Psoas muscle (tissue), 8 donors: ENCODE results near the gene PIGL. TPM values are rescaled to one million over a fixed set of nuclear protein-coding genes. Genes with fewer than 3 reads are reported as not detected.

Experiments used
- ATAC-seq, 4 donors: fragments of 200-7000 bp; cut with Tn5 transposase; one replicate each; pipeline ENCODE4 v1.9.1; 2020; ENCODE audit warnings: moderate library complexity in 3 of 4, mild to moderate bottlenecking in 2 of 4
- DNase-seq, 2 donors: peaks; one replicate each; pipeline ENCODE4 v3.0.0-alpha.2; 2020
- H3K27ac ChIP-seq: fragments of 200-600 bp; one replicate; pipeline ENCODE4 v1.8.0; 2022
- H3K27me3 ChIP-seq, 3 donors: fragments of 200-600 bp in 1 of 3; one replicate each; pipeline versions ENCODE4 v1.6.1 to v1.8.0; 2013 to 2022; ENCODE audit warnings: low read length in 2 of 3, mild to moderate bottlenecking in 2 of 3, moderate library complexity in 1 of 3; ENCODE audit not compliant: insufficient read depth in 3 of 3
- H3K36me3 ChIP-seq, 2 donors: fragments of 200-600 bp in 1 of 2; one replicate each; pipeline versions ENCODE4 v1.6.1 to v1.8.0; 2013 to 2022; ENCODE audit warnings: low read depth in 1 of 2, mild to moderate bottlenecking in 1 of 2, moderate library complexity in 1 of 2; ENCODE audit not compliant: insufficient read depth in 1 of 2
- H3K4me1 ChIP-seq: fragments of 200-600 bp; one replicate; pipeline ENCODE4 v1.8.0; 2022
- H3K4me3 ChIP-seq: fragments of 200-600 bp; one replicate; pipeline ENCODE4 v1.8.0; 2022; ENCODE audit warnings: mild to moderate bottlenecking
- H3K9me3 ChIP-seq: fragments of 200-600 bp; one replicate; pipeline ENCODE4 v1.8.0; 2022
- WGBS, 3 donors: extraction: QIAGEN DNeasy Blood & Tissue Kit; methylation state at CpG; one replicate each; pipeline versions ENCODE4 v1.1.6 to v1.1.7; 2013; 5-methylcytosine and 5-hydroxymethylcytosine counted together
- intact Hi-C, 2 donors: fragments of 100-400 bp; cut with DNase I; formaldehyde crosslinking; loops; one replicate each; pipeline versions ENCODE4 v1.11.0 to v1.14.2; 2022
- polyA plus RNA-seq, 3 donors: library from polyadenylated mRNA; stranded (reverse); fragments of 200-250 nt; gene quantifications; one replicate each; pipeline ENCODE4 v1.2.3, GENCODE V29; 2013
- total RNA-seq, 4 donors: library from RNA; stranded (reverse); fragmentation: NEBNext Ultra II Directional in 2 of 4; extraction: Animal tissue kit (Norgen Biotek cat#: 25700) in 2 of 4; gene quantifications; one replicate each; pipeline versions ENCODE4 v1.2.1 to v1.2.4, GENCODE V29; 2021 to 2023
- TF ChIP-seq, protein P1 (sequence below): fragments of 200-600 bp; IDR thresholded peaks from one replicate; pipeline ENCODE4 v1.8.0; 2022; ENCODE audit warnings: antibody characterized with exemption
- donor health status: healthy with polysubstance abuse.
- donor health status: DM: no; HTN: no; CAD: no; lungs with moderate emphysema.
- donor health status: Bipolar disorder and iron deficiency.
- donor health status: healthy.
- donor health status: DM: yes; HTN: yes; CAD: no.
- donor health status: DM: no; HTN: no; CAD: no.
- donor health status: DM: no; HTN: no; CAD: no.
- donor health status: DM: yes; HTN: yes; CAD: no.

Gene PIGL
- total and polyA plus RNA-seq, 7 donors = 3.8 to 13.2 (median 8.3) TPM

DNA sequence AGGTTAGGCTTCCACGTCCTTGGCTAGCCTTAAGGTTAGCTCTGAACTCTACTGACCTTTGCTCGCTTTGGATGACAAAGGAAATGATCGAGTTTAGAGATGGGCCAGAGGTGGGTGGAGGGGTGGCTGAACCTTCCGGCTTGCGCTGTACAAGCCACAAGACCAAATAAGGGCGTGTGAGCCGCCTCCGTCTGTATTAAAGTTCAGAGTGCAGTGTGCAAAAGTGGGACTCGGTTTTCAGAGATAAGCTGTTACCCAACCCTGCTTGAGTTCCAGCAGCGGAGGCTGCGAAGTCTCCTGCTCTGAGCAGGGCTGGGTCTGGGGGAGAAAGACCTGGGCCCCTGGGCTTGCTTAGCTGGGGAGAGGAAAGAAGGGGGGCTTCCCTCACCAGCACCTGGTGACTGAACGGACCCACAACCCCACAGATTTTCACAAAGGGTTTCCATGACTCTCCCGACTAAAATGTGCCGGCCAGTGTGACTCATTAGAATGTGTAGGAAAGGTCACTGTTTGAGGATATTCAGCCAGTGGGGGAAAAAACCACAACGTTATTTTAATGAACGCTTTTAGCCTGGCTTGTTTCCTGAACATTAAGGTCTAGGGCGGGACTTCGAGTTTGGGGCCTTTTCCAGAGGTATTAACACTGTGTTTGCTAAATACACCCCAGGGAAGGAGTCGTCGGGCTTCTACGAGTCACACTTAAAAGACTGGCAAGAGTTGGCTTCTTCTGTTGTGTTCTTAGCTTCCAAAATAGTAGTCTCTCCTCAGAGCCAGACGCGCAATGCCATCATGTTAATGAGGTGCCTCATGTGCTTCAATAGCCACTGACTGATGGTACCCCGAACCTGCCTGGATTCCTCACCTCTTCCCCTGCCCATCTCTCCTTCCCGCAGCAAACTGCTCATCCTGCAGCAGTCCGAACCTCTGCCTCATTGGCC is 69.3 kb downstream of the PIGL start:
- H3K9me3 ChIP-seq = no peaks in the 10 kb centered on the region
- peaks cover 20% of the 10 kb centered on the region for H3K4me1 ChIP-seq
- no peaks in the 10 kb centered on the region for H3K27me3 ChIP-seq
- H3K36me3 ChIP-seq = no peaks in the 10 kb centered on the region
- DNase-seq (peak; percentile 78 to 84), ATAC-seq (peak; percentile 77 to 91 (median 86))
- H3K27ac ChIP-seq = peak overlapping the region; percentile 83
- TF ChIP-seq, protein P1, sequence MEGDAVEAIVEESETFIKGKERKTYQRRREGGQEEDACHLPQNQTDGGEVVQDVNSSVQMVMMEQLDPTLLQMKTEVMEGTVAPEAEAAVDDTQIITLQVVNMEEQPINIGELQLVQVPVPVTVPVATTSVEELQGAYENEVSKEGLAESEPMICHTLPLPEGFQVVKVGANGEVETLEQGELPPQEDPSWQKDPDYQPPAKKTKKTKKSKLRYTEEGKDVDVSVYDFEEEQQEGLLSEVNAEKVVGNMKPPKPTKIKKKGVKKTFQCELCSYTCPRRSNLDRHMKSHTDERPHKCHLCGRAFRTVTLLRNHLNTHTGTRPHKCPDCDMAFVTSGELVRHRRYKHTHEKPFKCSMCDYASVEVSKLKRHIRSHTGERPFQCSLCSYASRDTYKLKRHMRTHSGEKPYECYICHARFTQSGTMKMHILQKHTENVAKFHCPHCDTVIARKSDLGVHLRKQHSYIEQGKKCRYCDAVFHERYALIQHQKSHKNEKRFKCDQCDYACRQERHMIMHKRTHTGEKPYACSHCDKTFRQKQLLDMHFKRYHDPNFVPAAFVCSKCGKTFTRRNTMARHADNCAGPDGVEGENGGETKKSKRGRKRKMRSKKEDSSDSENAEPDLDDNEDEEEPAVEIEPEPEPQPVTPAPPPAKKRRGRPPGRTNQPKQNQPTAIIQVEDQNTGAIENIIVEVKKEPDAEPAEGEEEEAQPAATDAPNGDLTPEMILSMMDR = no peak
- intact Hi-C loops = no loop called here
- 33 to 46% (median 35%) methylated on average over 26 of the region's 26 CpGs for WGBS, 3 donors
- peak overlapping the region; percentile 45 for H3K4me3 ChIP-seq

DNA sequence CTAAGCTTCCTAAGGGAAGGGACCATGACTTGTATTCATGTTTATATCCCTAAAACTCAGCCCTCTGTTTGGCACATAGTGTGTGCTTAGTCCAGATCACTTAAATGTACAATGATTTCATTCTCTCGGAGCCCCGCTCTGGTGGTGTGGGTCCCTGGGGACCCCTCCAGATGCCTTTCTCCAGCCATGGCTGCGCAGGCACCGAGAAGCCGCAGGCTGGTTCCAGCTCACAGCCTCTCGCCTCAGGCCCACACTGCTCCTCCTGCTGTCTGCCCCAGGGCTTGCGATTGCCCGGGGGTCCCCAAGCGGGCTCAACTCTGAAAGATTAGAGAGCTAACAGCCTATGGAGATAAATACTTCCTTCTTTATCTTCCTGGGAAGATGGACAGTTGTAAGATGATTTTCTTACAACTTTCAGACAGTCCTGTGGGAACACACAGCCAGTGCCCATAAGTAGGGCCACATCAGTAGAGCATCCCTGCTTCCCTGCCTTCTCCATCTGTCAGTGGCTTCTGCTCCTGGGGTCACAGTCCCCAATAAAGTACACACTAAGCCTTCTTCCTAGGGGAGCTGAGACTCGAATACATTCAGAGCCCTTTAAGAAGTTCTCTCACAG is 70.0 kb downstream of the PIGL start:
- Histone ChIP-seq H3K4me3 (peak overlapping the region; percentile 45), H3K4me1 (peaks cover 20% of the 10 kb centered on the region), H3K27me3 (no peaks in the 10 kb centered on the region), H3K27ac (peak overlapping the region; percentile 83), H3K36me3 (no peaks in the 10 kb centered on the region), H3K9me3 (no peaks in the 10 kb centered on the region)
- WGBS, 3 donors = 80 to 87% (median 82%) methylated on average over 10 of the region's 10 CpGs
- intact Hi-C loops = no loop called here
- ATAC-seq = peak in 2 of 4 donors; percentile 18 to 25
- TF ChIP-seq, protein P1 = no peak
- DNase-seq = peak; percentile 19 to 51

DNA sequence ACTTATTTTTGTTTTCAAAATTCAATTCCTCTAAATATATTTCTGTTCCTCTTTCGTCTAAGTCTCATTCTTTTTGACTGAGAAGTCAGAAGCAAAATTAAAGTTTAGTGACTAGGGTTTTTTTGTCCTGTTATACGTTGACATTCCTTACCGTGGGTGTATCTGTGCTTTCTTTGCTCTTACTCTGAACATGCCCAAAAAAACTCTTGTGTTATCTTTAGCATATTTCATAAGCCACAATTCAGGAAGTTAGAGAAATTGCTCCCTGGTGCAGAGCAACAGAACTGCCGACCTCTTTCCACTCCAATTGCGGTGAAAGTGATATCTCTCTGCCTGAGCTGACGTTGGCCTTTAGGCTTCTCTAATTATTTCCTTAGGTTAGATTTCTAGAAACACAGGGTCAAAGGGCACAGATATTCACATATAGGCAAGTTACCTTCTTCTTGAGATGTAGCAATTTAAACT is 70.6 kb downstream of the PIGL start:
- H3K4me3 ChIP-seq = no peak overlapping the region
- H3K27me3 ChIP-seq = no peaks in the 10 kb centered on the region
- WGBS, 3 donors = 57 to 66% (median 58%) methylated on average over 6 of the region's 6 CpGs

DNA sequence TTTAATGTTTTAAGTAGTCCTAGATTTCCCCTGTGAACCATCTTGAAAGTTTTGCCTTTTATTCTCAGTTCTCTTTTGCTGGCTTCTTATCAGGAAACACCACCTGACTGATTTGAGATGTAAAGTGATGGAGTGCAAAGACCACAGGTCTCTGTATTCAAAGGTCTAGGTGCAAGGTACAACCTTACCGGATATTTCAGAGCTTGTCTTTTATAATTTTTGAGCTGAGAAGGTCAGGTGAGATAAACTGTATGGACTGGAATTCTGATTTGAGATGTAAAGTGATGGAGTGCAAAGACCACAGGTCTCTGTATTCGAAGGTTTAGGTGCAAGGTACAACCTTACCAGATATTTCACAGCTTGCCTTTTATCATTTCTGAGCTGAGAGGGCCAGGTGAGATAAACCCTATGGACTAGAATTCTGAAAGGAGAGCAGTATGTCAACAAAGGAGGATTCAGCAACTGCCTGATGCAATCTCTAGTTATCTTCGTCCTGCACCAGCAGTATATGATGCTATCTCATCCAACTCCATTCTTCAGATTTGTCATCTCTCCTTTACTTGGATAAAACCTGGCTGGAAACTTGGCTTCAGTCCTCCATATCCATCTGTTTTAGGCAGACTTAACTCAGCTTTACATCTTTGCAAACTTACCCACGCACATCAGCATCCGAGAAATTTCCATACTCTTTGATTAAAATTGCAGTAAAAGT is 72.0 kb downstream of the PIGL start:
- no peak overlapping the region for H3K27ac ChIP-seq
- ATAC-seq (no peak), DNase-seq (no peak)
- intact Hi-C loops = loop anchor here in 1 of 2 donors (2.0 kb wide), 1 partner anchor 40 kb away; no protein-coding TSS in a partner anchor
- WGBS, 3 donors = 91 to 96% (median 93%) methylated on average over 5 of the region's 5 CpGs
- no peaks in the 10 kb centered on the region for H3K36me3 ChIP-seq
- TF ChIP-seq, protein P1 = no peak
- H3K27me3 ChIP-seq = no peaks in the 10 kb centered on the region
- H3K9me3 ChIP-seq = no peaks in the 10 kb centered on the region
- peaks cover 20% of the 10 kb centered on the region for H3K4me1 ChIP-seq
- no peak overlapping the region for H3K4me3 ChIP-seq

More for the DNA sequence above, 70.6 kb downstream of the PIGL start:
- TF ChIP-seq, protein P1 = no peak
- Histone ChIP-seq H3K36me3 (no peaks in the 10 kb centered on the region), H3K27ac (peak overlapping the region; percentile 83), H3K9me3 (no peaks in the 10 kb centered on the region), H3K4me1 (peaks cover 20% of the 10 kb centered on the region)
- ATAC-seq (no peak), DNase-seq (no peak)
- intact Hi-C loops = loop anchor here in 1 of 2 donors (2.0 kb wide), 1 partner anchor 41 kb away; no protein-coding TSS in a partner anchor
